Measurements from ENCODE around the gene NOTCH2. TPM values are rescaled to one million over a fixed set of nuclear protein-coding genes. Genes with fewer than 3 reads are reported as not detected.

The NOTCH2 gene
- total and polyA plus RNA-seq, 9 of the 15 experiments (the other 6 are each of a cell fraction or from before 2014, with no cell fraction given): 0.04 to 1.2 (median 0.28) TPM; not detected in 1

DNA sequence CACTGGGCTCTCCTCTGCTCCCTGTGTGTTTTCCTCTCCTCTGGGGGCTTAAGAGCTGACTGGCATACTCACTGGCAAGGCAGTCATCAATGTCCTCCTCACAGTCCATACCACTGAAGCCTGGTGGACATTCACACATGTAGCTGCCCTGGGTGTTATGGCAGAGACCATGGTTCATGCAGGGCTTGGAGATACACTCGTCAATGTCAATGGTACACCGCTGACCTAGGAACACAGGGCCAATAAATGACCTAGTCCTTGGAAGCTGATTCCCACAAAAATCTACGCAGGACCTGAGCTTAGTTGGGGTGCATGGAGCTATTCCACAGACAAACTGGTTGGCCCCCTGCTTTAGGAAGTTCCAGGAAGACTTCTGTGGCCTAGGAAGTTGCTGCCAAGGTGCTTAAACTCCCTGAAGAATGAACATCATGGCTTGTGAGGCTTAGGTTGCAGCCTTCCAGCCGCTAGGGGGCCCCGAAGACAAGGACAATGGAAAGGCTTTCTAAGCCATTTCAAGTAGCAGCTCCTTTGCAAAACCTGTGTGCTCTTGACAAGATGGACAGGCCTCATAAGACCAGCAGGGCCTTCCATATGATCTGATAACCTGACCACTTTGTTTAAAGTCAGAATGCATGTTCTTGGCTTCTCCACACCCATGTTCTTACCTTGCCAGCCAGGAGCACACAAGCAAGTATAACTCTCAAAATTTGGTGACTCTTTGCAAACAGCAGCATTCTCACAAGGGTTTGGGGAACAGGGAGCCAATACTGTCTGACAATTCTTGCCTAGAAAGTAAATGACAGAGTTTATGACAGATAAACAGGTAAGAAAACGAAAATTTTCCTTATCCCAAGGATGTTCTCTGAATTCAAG is 120.9 kb downstream of the NOTCH2 start (continued):
- TF ChIP-seq, protein P1, sequence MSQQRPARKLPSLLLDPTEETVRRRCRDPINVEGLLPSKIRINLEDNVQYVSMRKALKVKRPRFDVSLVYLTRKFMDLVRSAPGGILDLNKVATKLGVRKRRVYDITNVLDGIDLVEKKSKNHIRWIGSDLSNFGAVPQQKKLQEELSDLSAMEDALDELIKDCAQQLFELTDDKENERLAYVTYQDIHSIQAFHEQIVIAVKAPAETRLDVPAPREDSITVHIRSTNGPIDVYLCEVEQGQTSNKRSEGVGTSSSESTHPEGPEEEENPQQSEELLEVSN (IDR thresholded peaks at IDR 0.05; ENCODE audit: borderline replicate concordance in 1 of 2, extremely low read depth in 1 of 2, insufficient read depth in 1 of 2, insufficient read length in 1 of 2, low read depth in 1 of 2, low read length in 1 of 2, poor library complexity in 1 of 2, severe bottlenecking in 1 of 2): no peak
- TF ChIP-seq, protein P2, sequence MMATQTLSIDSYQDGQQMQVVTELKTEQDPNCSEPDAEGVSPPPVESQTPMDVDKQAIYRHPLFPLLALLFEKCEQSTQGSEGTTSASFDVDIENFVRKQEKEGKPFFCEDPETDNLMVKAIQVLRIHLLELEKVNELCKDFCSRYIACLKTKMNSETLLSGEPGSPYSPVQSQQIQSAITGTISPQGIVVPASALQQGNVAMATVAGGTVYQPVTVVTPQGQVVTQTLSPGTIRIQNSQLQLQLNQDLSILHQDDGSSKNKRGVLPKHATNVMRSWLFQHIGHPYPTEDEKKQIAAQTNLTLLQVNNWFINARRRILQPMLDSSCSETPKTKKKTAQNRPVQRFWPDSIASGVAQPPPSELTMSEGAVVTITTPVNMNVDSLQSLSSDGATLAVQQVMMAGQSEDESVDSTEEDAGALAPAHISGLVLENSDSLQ (IDR thresholded peaks at IDR 0.05): peak; percentile 74; the same call in 1 of the 2 replicates
- TF ChIP-seq TGIF2 (CRISPR knock-in tag; IDR thresholded peaks at IDR 0.05): no peak
- no peak for TF ChIP-seq MED1 (CRISPR knock-in tag; IDR thresholded peaks at IDR 0.05; ENCODE audit: borderline replicate concordance)
- no peak for TF ChIP-seq PYGO2 (tag; IDR thresholded peaks at IDR 0.05)
- TF ChIP-seq MEF2A (IDR thresholded peaks at IDR 0.05; ENCODE audit: control insufficient read depth, low read depth, low read length): no peak
- no peak for TF ChIP-seq ZNF431 (CRISPR knock-in tag; IDR thresholded peaks at IDR 0.05)
- TF ChIP-seq PTRF (tag; IDR thresholded peaks at IDR 0.05): no peak
- TF ChIP-seq, protein P3, sequence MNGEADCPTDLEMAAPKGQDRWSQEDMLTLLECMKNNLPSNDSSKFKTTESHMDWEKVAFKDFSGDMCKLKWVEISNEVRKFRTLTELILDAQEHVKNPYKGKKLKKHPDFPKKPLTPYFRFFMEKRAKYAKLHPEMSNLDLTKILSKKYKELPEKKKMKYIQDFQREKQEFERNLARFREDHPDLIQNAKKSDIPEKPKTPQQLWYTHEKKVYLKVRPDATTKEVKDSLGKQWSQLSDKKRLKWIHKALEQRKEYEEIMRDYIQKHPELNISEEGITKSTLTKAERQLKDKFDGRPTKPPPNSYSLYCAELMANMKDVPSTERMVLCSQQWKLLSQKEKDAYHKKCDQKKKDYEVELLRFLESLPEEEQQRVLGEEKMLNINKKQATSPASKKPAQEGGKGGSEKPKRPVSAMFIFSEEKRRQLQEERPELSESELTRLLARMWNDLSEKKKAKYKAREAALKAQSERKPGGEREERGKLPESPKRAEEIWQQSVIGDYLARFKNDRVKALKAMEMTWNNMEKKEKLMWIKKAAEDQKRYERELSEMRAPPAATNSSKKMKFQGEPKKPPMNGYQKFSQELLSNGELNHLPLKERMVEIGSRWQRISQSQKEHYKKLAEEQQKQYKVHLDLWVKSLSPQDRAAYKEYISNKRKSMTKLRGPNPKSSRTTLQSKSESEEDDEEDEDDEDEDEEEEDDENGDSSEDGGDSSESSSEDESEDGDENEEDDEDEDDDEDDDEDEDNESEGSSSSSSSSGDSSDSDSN (IDR thresholded peaks at IDR 0.05; ENCODE audit: borderline replicate concordance in 1 of 2, low read depth in 2 of 2, low read length in 2 of 2): no peak
- no peak for TF ChIP-seq ZNF146 (CRISPR knock-in tag; IDR thresholded peaks at IDR 0.05; ENCODE audit: unreplicated experiment)
- no peak for TF ChIP-seq DACH1 (IDR thresholded peaks at IDR 0.05; ENCODE audit: partially characterized antibody)
- TF ChIP-seq GTF2F1 (IDR thresholded peaks at IDR 0.05; ENCODE audit: low read depth, low read length): no peak
- TF ChIP-seq SIN3A (IDR thresholded peaks at IDR 0.05; ENCODE audit: borderline replicate concordance in 2 of 2, control insufficient read depth in 1 of 2, low read depth in 2 of 2, low read length in 2 of 2): no peak
- TF ChIP-seq NUFIP1 (IDR thresholded peaks at IDR 0.05; ENCODE audit: partially characterized antibody): no peak
- TF ChIP-seq ZNF24 (IDR thresholded peaks at IDR 0.05): peak; percentile 20; the same call in 1 of the 2 replicates
- TF ChIP-seq, protein P4, sequence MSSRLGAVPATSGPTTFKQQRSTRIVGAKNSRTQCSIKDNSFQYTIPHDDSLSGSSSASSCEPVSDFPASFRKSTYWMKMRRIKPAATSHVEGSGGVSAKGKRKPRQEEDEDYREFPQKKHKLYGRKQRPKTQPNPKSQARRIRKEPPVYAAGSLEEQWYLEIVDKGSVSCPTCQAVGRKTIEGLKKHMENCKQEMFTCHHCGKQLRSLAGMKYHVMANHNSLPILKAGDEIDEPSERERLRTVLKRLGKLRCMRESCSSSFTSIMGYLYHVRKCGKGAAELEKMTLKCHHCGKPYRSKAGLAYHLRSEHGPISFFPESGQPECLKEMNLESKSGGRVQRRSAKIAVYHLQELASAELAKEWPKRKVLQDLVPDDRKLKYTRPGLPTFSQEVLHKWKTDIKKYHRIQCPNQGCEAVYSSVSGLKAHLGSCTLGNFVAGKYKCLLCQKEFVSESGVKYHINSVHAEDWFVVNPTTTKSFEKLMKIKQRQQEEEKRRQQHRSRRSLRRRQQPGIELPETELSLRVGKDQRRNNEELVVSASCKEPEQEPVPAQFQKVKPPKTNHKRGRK (tag; IDR thresholded peaks at IDR 0.05): no peak
- TF ChIP-seq BRF1 (IDR thresholded peaks at IDR 0.05; ENCODE audit: borderline replicate concordance, extremely low read depth, insufficient read length): no peak
- no peak for TF ChIP-seq POLR2H (tag; IDR thresholded peaks at IDR 0.05; ENCODE audit: low read depth)
- TF ChIP-seq CTBP1 (IDR thresholded peaks at IDR 0.05; ENCODE audit: borderline replicate concordance): 0 out of 2 replicates have a peak, but pooled peaks have one; percentile 52
- no peak for TF ChIP-seq HDGF (IDR thresholded peaks at IDR 0.05)
- peak; percentile 72; the same call in 1 of the 2 replicates for TF ChIP-seq STAG1 (CRISPR knock-in tag; IDR thresholded peaks at IDR 0.05; ENCODE audit: borderline replicate concordance)

Measured in K562 (cell line).